ENCODE data around the gene PHLDB2. TPM values are rescaled to one million over a fixed set of nuclear protein-coding genes. Genes with fewer than 3 reads are reported as not detected.

The PHLDB2 gene
- total and polyA plus RNA-seq, 5 donors from 2014 or later, result 1.6 to 5.9 (median 2.1) TPM

DNA sequence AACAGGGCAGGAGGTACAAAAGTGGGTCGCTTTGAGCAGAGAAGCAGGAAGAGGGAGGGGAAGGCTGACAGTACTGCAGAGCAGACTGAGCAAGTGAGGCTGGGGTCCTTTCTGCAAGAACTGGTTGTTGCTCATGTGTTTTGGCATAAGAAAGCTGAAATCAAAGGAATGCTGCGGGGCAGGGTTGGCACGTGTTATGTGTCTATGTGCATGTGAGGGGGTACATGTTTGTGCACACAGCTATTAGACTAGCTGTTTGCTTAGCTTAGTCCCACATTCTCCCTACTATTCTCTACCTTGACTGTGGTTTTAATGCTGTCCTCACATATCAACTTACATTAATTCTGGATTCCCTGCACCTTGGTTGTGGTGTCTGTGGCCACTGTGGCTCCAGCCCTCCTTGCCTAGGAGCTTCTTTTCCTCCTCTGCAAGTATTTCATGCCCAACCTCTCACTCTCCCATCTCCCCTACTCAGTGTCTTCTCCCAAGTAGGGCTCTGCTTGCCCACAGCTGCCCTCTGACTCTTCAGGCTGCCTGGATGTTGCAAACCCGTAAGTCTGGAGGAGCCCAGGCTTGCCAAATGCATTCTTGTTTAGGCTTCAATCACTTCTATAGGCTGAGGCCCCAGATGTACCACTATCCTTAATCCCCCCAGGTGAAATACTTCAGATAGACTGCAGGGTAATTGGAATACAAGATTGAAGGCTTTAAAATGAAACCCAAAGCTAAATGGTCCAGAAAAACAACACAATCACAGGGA lies 144.4 kb downstream of the PHLDB2 start:
- H3K27ac Mint-ChIP-seq, result peak overlapping the region in 2 of 3 donors; percentile 32 to 67
- Histone ChIP-seq H3K9me3 (ENCODE audit: control insufficient read depth in 2 of 2, low read length in 2 of 2) (no peaks in the 10 kb centered on the region), H3K36me3 (ENCODE audit: control insufficient read depth, insufficient read depth, low read length) (no peaks in the 10 kb centered on the region), H3K27ac (ENCODE audit: insufficient read depth, low read length, poor library complexity, severe bottlenecking) (no peak overlapping the region), H3K4me3 (ENCODE audit: low read depth, low read length) (no peak overlapping the region), H3K27me3 (ENCODE audit: control insufficient read depth, insufficient read depth, low read length) (no peaks in the 10 kb centered on the region), H3K4me1 (ENCODE audit: control insufficient read depth, insufficient read depth, low read length, poor library complexity, severe bottlenecking) (peaks cover 13% of the 10 kb centered on the region)
- H3K36me3 Mint-ChIP-seq, result no peaks in the 10 kb centered on the region
- no peaks in the 10 kb centered on the region for H3K27me3 Mint-ChIP-seq
- peak overlapping the region in 1 of 4 donors; percentile 21 for H3K4me3 Mint-ChIP-seq
- no peaks in the 10 kb centered on the region for H3K9me3 Mint-ChIP-seq
- DNase-seq (no peak), ATAC-seq (ENCODE audit: low read depth in 2 of 2) (no peak)
- H3K4me1 Mint-ChIP-seq, result peaks cover 13 to 28% (median 26%) of the 10 kb centered on the region in 4 donors

DNA sequence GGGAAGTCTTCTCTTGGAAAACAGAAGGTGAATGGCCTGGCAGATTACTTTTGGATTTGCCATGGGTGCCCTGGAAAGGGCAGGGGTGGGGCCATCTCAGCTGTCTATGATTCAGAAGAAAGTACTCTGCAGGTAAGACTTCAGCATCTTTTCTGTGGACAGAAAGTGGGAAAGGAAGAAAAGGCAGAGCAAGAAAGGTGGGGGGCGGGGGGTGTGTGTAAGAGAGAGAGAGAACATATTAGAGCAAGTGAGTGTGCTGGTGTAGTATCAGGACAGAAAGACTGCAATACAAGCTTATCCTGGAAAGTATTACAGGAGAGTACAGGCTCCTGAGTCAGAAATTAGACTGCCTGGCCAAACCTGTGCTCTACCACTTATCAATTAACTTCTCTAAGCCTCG lies 145.1 kb downstream of the PHLDB2 start:
- no peak overlapping the region for H3K27ac ChIP-seq (ENCODE audit: insufficient read depth, low read length, poor library complexity, severe bottlenecking)
- no peaks in the 10 kb centered on the region for H3K9me3 Mint-ChIP-seq
- H3K36me3 Mint-ChIP-seq, result no peaks in the 10 kb centered on the region
- H3K4me1 ChIP-seq (ENCODE audit: control insufficient read depth, insufficient read depth, low read length, poor library complexity, severe bottlenecking), result peaks cover 13% of the 10 kb centered on the region
- H3K27me3 Mint-ChIP-seq, result no peaks in the 10 kb centered on the region
- H3K9me3 ChIP-seq (ENCODE audit: control insufficient read depth in 2 of 2, low read length in 2 of 2), result no peaks in the 10 kb centered on the region
- no peak for ATAC-seq (ENCODE audit: low read depth in 2 of 2)
- no peaks in the 10 kb centered on the region for H3K36me3 ChIP-seq (ENCODE audit: control insufficient read depth, insufficient read depth, low read length)
- no peaks in the 10 kb centered on the region for H3K27me3 ChIP-seq (ENCODE audit: control insufficient read depth, insufficient read depth, low read length)
- H3K4me1 Mint-ChIP-seq, result peaks cover 13 to 26% (median 25%) of the 10 kb centered on the region in 4 donors
- DNase-seq, result no peak
- H3K4me3 ChIP-seq (ENCODE audit: low read depth, low read length), result no peak overlapping the region
- no peak overlapping the region for H3K4me3 Mint-ChIP-seq
- peak overlapping the region in 1 of 3 donors; percentile 20 for H3K27ac Mint-ChIP-seq

DNA sequence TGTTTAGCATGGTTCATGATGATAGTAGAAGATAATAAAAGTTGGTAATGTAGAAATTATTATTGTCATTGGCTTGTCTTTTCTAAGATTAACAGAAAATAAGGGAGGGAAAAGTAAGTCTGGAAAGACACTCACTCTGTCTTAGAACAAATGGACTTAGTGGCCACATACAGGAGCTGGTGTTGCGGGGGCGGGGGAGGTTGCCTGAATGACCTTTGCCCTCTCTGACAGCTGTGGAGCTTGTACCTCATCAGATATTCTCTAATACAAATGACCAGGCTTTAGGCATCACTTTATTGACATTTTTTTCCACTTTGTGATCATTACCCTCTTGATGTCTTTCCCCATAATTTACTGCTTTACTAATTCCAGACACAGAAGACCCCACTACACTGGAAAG lies 145.6 kb downstream of the PHLDB2 start:
- no peak for DNase-seq
- Histone ChIP-seq H3K36me3 (ENCODE audit: control insufficient read depth, insufficient read depth, low read length) (no peaks in the 10 kb centered on the region), H3K27me3 (ENCODE audit: control insufficient read depth, insufficient read depth, low read length) (no peaks in the 10 kb centered on the region), H3K27ac (ENCODE audit: insufficient read depth, low read length, poor library complexity, severe bottlenecking) (no peak overlapping the region), H3K4me3 (ENCODE audit: low read depth, low read length) (no peak overlapping the region), H3K9me3 (ENCODE audit: control insufficient read depth in 2 of 2, low read length in 2 of 2) (no peaks in the 10 kb centered on the region), H3K4me1 (ENCODE audit: control insufficient read depth, insufficient read depth, low read length, poor library complexity, severe bottlenecking) (peaks cover 13% of the 10 kb centered on the region)
- Mint-ChIP-seq H3K4me3 (no peak overlapping the region), H3K4me1 (peaks cover 13 to 26% (median 25%) of the 10 kb centered on the region in 4 donors), H3K36me3 (no peaks in the 10 kb centered on the region), H3K27ac (peak overlapping the region in 1 of 3 donors; percentile 5), H3K9me3 (no peaks in the 10 kb centered on the region), H3K27me3 (no peaks in the 10 kb centered on the region)
- ATAC-seq (ENCODE audit: low read depth in 2 of 2), result no peak

DNA sequence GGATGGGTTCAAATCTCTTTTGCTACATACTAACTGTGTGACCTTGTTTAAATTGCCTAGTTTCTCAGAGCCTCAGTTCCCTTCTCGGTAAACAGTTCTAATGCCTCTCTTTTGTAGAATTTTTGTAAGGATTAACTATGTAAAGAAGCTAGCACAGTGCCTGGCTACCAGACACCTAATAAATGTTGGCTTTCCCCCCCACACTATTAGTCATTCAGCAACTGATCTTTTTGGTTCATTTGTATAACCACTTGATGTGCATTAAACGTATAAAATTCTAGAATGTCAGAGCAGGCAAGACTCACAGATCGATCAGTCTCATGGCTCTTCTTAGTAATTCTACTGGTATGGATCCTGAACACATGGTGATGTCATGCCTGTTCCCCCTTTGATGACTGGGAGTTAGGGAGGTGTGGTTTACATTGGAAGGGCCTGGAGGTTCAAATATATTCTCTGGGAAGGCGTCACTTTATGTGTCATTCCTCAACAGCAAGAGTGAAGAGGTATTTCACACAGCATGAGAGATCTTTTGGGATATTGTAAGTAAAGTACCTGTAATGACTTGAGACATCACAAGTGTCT lies 146.1 kb downstream of the PHLDB2 start:
- Histone ChIP-seq H3K4me1 (ENCODE audit: control insufficient read depth, insufficient read depth, low read length, poor library complexity, severe bottlenecking) (peaks cover 13% of the 10 kb centered on the region), H3K27ac (ENCODE audit: insufficient read depth, low read length, poor library complexity, severe bottlenecking) (no peak overlapping the region), H3K36me3 (ENCODE audit: control insufficient read depth, insufficient read depth, low read length) (no peaks in the 10 kb centered on the region), H3K27me3 (ENCODE audit: control insufficient read depth, insufficient read depth, low read length) (no peaks in the 10 kb centered on the region), H3K9me3 (ENCODE audit: control insufficient read depth in 2 of 2, low read length in 2 of 2) (no peaks in the 10 kb centered on the region), H3K4me3 (ENCODE audit: low read depth, low read length) (no peak overlapping the region)
- no peaks in the 10 kb centered on the region for H3K27me3 Mint-ChIP-seq
- H3K27ac Mint-ChIP-seq, result peak overlapping the region in 1 of 3 donors; percentile 5
- no peaks in the 10 kb centered on the region for H3K9me3 Mint-ChIP-seq
- H3K36me3 Mint-ChIP-seq, result no peaks in the 10 kb centered on the region
- DNase-seq, result peak in 1 of 3 donors; percentile 19
- ATAC-seq (ENCODE audit: low read depth in 2 of 2), result no peak
- peaks cover 13 to 26% (median 25%) of the 10 kb centered on the region in 4 donors for H3K4me1 Mint-ChIP-seq
- H3K4me3 Mint-ChIP-seq, result no peak overlapping the region

DNA sequence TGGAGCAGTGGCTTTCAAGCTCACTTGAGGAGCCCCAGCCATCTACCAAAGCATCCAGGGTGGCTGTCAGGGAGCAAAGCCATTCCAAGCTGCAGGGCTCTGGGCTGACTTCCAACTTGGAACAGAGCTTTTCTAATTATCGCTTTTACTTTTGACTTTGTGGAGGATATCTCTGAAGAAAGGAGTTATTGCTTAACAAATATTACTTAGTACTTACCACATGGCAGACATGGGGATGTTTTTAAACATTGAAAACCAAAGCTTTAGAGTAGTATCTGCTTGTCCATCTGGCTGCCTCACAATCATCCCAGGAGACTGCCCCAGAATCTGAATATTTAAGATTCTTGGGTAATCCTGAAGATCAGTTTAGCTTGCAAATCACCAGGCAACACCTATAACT lies 148.6 kb downstream of the PHLDB2 start:
- Mint-ChIP-seq H3K27me3 (no peaks in the 10 kb centered on the region), H3K4me1 (peaks cover 10 to 21% (median 19%) of the 10 kb centered on the region in 4 donors), H3K36me3 (no peaks in the 10 kb centered on the region), H3K4me3 (no peak overlapping the region), H3K27ac (no peak overlapping the region), H3K9me3 (no peaks in the 10 kb centered on the region)
- no peak for DNase-seq
- ATAC-seq (ENCODE audit: low read depth in 2 of 2), result no peak
- Histone ChIP-seq H3K36me3 (ENCODE audit: control insufficient read depth, insufficient read depth, low read length) (no peaks in the 10 kb centered on the region), H3K27me3 (ENCODE audit: control insufficient read depth, insufficient read depth, low read length) (no peaks in the 10 kb centered on the region), H3K4me3 (ENCODE audit: low read depth, low read length) (no peak overlapping the region), H3K27ac (ENCODE audit: insufficient read depth, low read length, poor library complexity, severe bottlenecking) (no peak overlapping the region), H3K9me3 (ENCODE audit: control insufficient read depth in 2 of 2, low read length in 2 of 2) (no peaks in the 10 kb centered on the region), H3K4me1 (ENCODE audit: control insufficient read depth, insufficient read depth, low read length, poor library complexity, severe bottlenecking) (peaks cover 6% of the 10 kb centered on the region)

DNA sequence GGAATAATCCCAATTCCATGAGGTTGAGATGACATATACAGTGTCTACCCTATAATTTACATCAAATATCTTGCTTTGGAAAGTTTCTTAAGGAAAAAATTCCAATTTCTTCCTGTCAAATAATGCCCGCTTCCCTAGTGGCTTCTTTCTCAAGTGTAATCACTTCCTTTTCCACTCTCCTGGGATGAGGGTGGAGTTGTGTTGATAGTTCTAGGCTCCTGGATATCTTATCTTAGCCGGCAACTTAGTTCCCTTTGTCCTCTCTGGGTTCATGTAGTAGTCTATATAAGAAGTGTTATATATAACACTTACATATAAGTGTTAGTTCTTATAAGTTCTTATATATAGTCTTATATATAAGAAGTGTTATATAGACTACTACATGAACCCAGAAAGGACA lies 150.6 kb downstream of the PHLDB2 start:
- ATAC-seq (ENCODE audit: low read depth in 2 of 2) (no peak), DNase-seq (no peak)
- Mint-ChIP-seq H3K27ac (peak overlapping the region in 1 of 3 donors; percentile 33), H3K36me3 (no peaks in the 10 kb centered on the region), H3K9me3 (no peaks in the 10 kb centered on the region), H3K4me3 (no peak overlapping the region), H3K27me3 (no peaks in the 10 kb centered on the region), H3K4me1 (peaks cover 9 to 12% (median 10%) of the 10 kb centered on the region in 4 donors)
- Histone ChIP-seq H3K27ac (ENCODE audit: insufficient read depth, low read length, poor library complexity, severe bottlenecking) (no peak overlapping the region), H3K27me3 (ENCODE audit: control insufficient read depth, insufficient read depth, low read length) (no peaks in the 10 kb centered on the region), H3K36me3 (ENCODE audit: control insufficient read depth, insufficient read depth, low read length) (no peaks in the 10 kb centered on the region), H3K4me1 (ENCODE audit: control insufficient read depth, insufficient read depth, low read length, poor library complexity, severe bottlenecking) (peaks cover 7% of the 10 kb centered on the region), H3K4me3 (ENCODE audit: low read depth, low read length) (no peak overlapping the region), H3K9me3 (ENCODE audit: control insufficient read depth in 2 of 2, low read length in 2 of 2) (no peaks in the 10 kb centered on the region)

DNA sequence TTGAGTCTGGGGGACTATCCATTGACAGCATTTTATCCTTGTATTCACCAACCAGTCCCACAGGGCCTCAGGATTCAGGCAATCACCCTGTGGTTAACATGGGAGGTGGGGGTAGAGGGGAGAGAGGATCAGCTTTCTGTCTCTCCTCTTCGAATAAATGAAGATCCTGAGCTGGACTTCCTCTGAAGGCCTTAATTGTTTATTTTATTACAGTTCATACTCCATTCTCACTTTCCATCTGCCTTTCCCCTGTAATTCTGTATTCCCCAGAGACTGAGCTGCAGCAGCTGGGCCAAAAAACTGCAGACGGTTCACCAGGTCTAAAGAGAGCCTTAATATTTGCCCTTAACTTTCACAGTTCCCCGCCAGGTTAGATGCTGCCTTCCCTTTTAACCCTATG lies 151.6 kb downstream of the PHLDB2 start:
- Mint-ChIP-seq H3K27me3 (no peaks in the 10 kb centered on the region), H3K4me1 (peaks cover 4 to 10% (median 9%) of the 10 kb centered on the region in 4 donors), H3K4me3 (no peak overlapping the region), H3K27ac (no peak overlapping the region), H3K9me3 (no peaks in the 10 kb centered on the region), H3K36me3 (no peaks in the 10 kb centered on the region)
- H3K4me1 ChIP-seq (ENCODE audit: control insufficient read depth, insufficient read depth, low read length, poor library complexity, severe bottlenecking), result peaks cover 7% of the 10 kb centered on the region
- no peak overlapping the region for H3K27ac ChIP-seq (ENCODE audit: insufficient read depth, low read length, poor library complexity, severe bottlenecking)
- ATAC-seq (ENCODE audit: low read depth in 2 of 2) (no peak), DNase-seq (no peak)
- H3K4me3 ChIP-seq (ENCODE audit: low read depth, low read length), result no peak overlapping the region
- H3K36me3 ChIP-seq (ENCODE audit: control insufficient read depth, insufficient read depth, low read length), result no peaks in the 10 kb centered on the region
- no peaks in the 10 kb centered on the region for H3K27me3 ChIP-seq (ENCODE audit: control insufficient read depth, insufficient read depth, low read length)
- no peaks in the 10 kb centered on the region for H3K9me3 ChIP-seq (ENCODE audit: control insufficient read depth in 2 of 2, low read length in 2 of 2)

Data from CD4-positive, CD25-positive, alpha-beta regulatory T cell (primary cell).